Uterus (tissue), 4 donors: ENCODE measurements around the gene PDE4D. TPM values are rescaled to one million over a fixed set of nuclear protein-coding genes. Genes with fewer than 3 reads are reported as not detected.

ENCODE experiments used
- DNase-seq, 2 donors: peaks; one replicate each; pipeline ENCODE4 v3.0.0-alpha.2; 2019 to 2020
- H3K27ac ChIP-seq, 2 donors: fragments of 200-600 bp; sonication (generic); 1 replicate in 1 of 2; 2 replicates in 1 of 2; pipeline ENCODE4 v1.5.1; 2016 to 2018
- H3K27me3 ChIP-seq, 2 donors: fragments of 200-600 bp; sonication (generic); one replicate each; pipeline ENCODE4 v1.5.1; 2018 to 2019; ENCODE audit warnings: control low read depth in 1 of 2
- H3K36me3 ChIP-seq, 2 donors: fragments of 200-600 bp; sonication (generic); one replicate each; pipeline ENCODE4 v1.5.1; 2019; ENCODE audit warnings: control low read depth in 1 of 2
- H3K4me1 ChIP-seq, 2 donors: fragments of 200-600 bp; sonication (generic); one replicate each; pipeline ENCODE4 v1.5.1; 2018 to 2019; ENCODE audit warnings: control low read depth in 1 of 2
- H3K4me3 ChIP-seq, 2 donors: fragments of 200-600 bp; sonication (generic); 1 replicate in 1 of 2; 2 replicates in 1 of 2; pipeline ENCODE4 v1.5.1; 2018 to 2019; ENCODE audit warnings: mild to moderate bottlenecking in 1 of 2
- H3K9me3 ChIP-seq, 2 donors: fragments of 200-600 bp; sonication (generic); one replicate each; pipeline ENCODE4 v1.5.1; 2019; ENCODE audit warnings: control low read depth in 1 of 2
- CTCF ChIP-seq, 4 experiments: fragments of 200-600 bp in 2 of 4; fragments of 450-650 bp in 2 of 4; sonication (generic) in 2 of 4; IDR thresholded peaks; one replicate each; pipeline ENCODE4 v1.5.1; 2016 to 2019; ENCODE audit warnings: antibody characterized with exemption in 4 of 4, mild to moderate bottlenecking in 2 of 4, moderate library complexity in 1 of 4
- POLR2A ChIP-seq, 2 donors: fragments of 450-650 bp; IDR thresholded peaks; one replicate each; pipeline ENCODE4 v1.6.1; 2016; ENCODE audit warnings: antibody characterized with exemption in 2 of 2, mild to moderate bottlenecking in 1 of 2, moderate library complexity in 1 of 2
- intact Hi-C: fragments of 100-400 bp; cut with DNase I; formaldehyde crosslinking; loops from one replicate; pipeline ENCODE4 v1.15.1; 2023; ENCODE audit warnings: low total_unique reads
- total RNA-seq, 4 donors: library from RNA; depleted of rRNA in 3 of 4; stranded (reverse); fragments of >200 nt in 3 of 4; gene quantifications; one replicate each; pipeline versions ENCODE4 v1.1.0 to v1.2.4, GENCODE V29; 2014 to 2023
- donor health status: DM: yes; HTN: yes; CAD: no.

PDE4D gene
- total RNA-seq, 4 donors from 2014 or later: 27.1 to 77.0 (median 45.8) TPM

GRCh38 chr5:59421986-59422941 lies 471.3 kb downstream of the PDE4D start:
- H3K4me3 ChIP-seq: no peak overlapping the region
- H3K9me3 ChIP-seq: no peaks in the 10 kb centered on the region
- DNase-seq: no peak
- no peak for TF ChIP-seq CTCF (IDR thresholded peaks at IDR 0.05)
- no peak for TF ChIP-seq POLR2A (IDR thresholded peaks at IDR 0.05)
- no peaks in the 10 kb centered on the region for H3K36me3 ChIP-seq
- intact Hi-C loops: no loop called here
- no peaks in the 10 kb centered on the region for H3K27me3 ChIP-seq
- H3K4me1 ChIP-seq: peaks cover 0 to 6% of the 10 kb centered on the region in 2 donors
- no peak overlapping the region for H3K27ac ChIP-seq

DNA sequence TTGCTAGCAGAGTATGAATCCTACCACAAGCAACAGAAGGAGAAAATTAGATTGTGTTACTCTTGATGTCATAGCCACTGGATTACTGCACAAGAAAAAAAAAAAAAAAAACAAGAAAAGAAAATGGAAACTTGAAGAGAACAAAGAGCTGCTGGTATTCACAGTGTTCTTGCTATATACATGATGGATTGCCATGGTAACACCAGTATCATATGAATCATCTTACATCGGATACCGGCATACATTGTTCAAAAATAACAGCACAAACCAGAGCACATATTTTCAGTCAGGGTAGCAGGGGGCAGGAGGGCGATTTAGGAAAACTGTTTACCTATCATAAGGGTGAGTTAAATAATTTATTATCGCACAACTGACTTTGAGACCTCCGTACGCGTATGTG lies 472.9 kb downstream of the PDE4D start:
- peaks cover 0 to 6% of the 10 kb centered on the region in 2 donors for H3K4me1 ChIP-seq
- DNase-seq: no peak
- no peak overlapping the region for H3K4me3 ChIP-seq
- no peaks in the 10 kb centered on the region for H3K36me3 ChIP-seq
- no peak overlapping the region for H3K27ac ChIP-seq
- H3K27me3 ChIP-seq: no peaks in the 10 kb centered on the region
- no peak for TF ChIP-seq POLR2A (IDR thresholded peaks at IDR 0.05)
- intact Hi-C loops: no loop called here
- H3K9me3 ChIP-seq: no peaks in the 10 kb centered on the region

- H3K36me3 ChIP-seq: no peaks in the 10 kb centered on the region
- no peaks in the 10 kb centered on the region for H3K9me3 ChIP-seq
- H3K27ac ChIP-seq: no peak overlapping the region
- no peak for DNase-seq
- intact Hi-C loops: no loop called here
- no peak for TF ChIP-seq CTCF (IDR thresholded peaks at IDR 0.05)
- H3K27me3 ChIP-seq: no peaks in the 10 kb centered on the region
- no peak overlapping the region for H3K4me3 ChIP-seq
- peaks cover 0 to 6% of the 10 kb centered on the region in 2 donors for H3K4me1 ChIP-seq
Observed at GRCh38 chr5:59418808-59419207, 474.7 kb downstream of the PDE4D start.

GRCh38 chr5:59416451-59416850 lies 477.1 kb downstream of the PDE4D start:
- no peaks in the 10 kb centered on the region for H3K4me1 ChIP-seq
- no peaks in the 10 kb centered on the region for H3K9me3 ChIP-seq
- DNase-seq: no peak
- TF ChIP-seq CTCF (IDR thresholded peaks at IDR 0.05) (no peak), POLR2A (IDR thresholded peaks at IDR 0.05) (no peak)
- no peaks in the 10 kb centered on the region for H3K36me3 ChIP-seq
- intact Hi-C loops: no loop called here
- no peak overlapping the region for H3K27ac ChIP-seq
- H3K27me3 ChIP-seq: no peaks in the 10 kb centered on the region
- H3K4me3 ChIP-seq: no peak overlapping the region

DNA sequence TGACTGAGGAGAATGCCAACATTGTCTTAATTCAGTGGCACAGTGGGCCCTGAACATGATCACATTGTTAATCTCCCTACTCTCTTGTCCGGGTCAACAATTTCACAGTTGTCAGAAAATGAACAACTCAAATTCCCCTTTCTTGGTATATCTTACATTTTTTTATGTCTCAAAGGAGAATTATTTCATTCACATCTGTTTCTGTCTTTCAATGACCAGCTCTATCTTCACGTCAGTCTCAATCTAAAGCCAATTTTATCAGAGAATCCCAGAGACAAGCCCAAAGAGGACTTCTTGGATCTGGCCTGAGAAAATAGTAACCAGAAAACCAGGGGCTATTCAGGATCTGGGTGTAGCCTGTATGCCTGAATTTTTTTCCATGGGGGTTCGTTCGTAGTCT lies 477.5 kb downstream of the PDE4D start:
- Histone ChIP-seq H3K4me3 (no peak overlapping the region), H3K27me3 (no peaks in the 10 kb centered on the region), H3K4me1 (no peaks in the 10 kb centered on the region), H3K36me3 (no peaks in the 10 kb centered on the region), H3K27ac (no peak overlapping the region), H3K9me3 (no peaks in the 10 kb centered on the region)
- DNase-seq: no peak
- intact Hi-C loops: no loop called here
- no peak for TF ChIP-seq CTCF (IDR thresholded peaks at IDR 0.05)
- no peak for TF ChIP-seq POLR2A (IDR thresholded peaks at IDR 0.05)
